ENCODE measurements around the gene ZSWIM4.

- TF ChIP-seq, protein P1, sequence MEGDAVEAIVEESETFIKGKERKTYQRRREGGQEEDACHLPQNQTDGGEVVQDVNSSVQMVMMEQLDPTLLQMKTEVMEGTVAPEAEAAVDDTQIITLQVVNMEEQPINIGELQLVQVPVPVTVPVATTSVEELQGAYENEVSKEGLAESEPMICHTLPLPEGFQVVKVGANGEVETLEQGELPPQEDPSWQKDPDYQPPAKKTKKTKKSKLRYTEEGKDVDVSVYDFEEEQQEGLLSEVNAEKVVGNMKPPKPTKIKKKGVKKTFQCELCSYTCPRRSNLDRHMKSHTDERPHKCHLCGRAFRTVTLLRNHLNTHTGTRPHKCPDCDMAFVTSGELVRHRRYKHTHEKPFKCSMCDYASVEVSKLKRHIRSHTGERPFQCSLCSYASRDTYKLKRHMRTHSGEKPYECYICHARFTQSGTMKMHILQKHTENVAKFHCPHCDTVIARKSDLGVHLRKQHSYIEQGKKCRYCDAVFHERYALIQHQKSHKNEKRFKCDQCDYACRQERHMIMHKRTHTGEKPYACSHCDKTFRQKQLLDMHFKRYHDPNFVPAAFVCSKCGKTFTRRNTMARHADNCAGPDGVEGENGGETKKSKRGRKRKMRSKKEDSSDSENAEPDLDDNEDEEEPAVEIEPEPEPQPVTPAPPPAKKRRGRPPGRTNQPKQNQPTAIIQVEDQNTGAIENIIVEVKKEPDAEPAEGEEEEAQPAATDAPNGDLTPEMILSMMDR (IDR thresholded peaks at IDR 0.05), result no peak
- TF ChIP-seq POLR2A (IDR thresholded peaks at IDR 0.05), result peak in 1 of 2 donors; percentile 47
Measured at GRCh38 chr19:13839130-13839937, 44.1 kb downstream of the ZSWIM4 start.
